ENCODE results near the gene SF3B2.
"Not testable (repeated sequence)": the region's sequence is repeated elsewhere in the genome, so short reads cannot be mapped to it uniquely, and the experiment has no call there.

Gene SF3B2

DNA sequence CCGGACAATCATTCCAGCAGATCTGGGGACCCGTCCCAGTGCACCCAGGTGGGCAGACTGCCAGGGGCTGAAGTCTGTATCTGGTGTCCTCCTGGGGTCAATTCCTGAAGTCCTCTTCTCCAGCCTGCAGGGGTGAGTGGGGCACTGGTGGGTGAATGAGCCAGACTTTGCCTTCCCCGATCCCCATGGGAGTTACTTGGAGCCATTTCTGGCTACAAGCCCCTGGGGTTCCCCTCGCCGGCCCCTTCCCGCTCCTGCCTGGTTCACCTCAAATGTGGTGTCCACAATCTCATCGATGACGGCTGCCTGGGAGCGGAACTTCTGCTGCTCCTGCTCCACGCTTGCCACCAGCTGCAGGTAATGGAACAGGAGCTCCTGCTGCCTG, 35.4 kb upstream of the SF3B2 start:
- no peak for DNase-seq

DNA sequence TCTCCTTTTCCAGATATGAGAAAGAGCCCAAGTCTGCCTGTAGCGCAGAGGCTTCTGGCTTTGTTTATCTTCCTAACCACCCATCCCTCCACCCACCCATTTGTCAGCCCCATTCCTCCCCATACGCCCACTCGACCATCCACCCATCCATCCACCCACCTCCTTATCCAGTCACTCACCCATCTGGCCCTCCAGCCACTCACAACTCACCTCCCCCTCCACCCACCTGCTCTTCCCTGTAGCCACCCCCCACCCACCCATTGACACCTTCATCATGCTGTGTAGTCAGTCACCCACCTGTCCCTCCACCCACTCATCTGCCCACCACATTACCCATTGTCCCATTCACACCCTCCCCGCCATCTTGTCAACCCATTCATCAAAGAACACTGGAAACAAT, 34.8 kb upstream of the SF3B2 start:
- DNase-seq = no peak

DNA sequence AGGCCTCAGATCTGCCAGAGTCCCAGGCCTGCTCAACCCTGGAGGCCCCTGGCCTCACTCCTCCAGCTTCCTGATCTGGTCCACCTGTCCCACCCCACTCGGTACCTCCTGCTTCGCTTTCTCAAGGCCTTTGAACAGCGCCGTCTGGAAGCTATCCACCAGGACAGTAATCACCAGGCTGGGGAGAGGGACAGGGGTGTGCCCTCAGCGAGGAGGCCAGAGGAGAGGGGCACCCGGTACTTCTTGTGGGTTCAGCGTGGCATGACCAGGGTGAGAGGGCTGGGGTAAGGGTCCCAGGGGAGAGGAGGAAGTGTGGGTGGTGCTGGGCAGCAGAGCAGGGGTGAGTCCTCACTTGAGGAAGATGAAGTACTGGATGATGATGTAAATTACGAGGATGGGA, 32.0 kb upstream of the SF3B2 start:
- no peak for DNase-seq

DNA sequence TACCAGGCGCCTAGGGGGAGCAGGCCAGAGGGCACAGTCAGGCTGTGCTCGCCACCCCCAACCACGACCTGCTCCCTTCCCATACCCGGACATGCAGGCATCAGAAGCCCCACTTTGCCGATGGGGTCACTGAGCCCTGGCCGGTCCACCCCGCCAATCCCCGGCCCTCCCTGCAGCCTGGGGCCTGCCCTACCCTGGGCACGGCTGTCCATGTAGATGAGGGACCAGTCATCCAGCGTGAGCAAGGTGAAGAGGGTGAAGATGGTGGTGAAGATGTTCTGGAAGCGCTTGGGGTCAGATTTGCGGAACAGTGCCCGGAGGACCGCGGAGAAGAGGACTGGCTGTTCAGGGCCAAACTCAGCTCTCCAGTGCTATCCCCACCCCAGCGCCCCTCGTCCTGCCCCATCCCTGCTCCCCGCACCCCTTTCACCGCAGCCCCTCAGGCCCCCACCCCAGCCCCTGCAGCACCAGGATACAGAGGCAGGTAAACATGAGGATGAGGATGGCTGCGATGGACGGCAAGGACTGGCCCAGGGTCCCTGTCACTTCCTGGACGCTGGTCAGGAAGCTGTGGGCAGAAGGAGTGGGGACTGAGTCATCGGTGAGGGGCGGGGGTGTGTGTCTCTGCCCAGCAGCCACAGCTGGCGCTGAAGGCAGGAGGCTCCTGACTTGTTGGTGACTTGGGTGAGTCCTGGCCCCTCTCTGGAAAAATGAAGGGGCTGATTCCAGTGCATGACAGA, 31.4 kb upstream of the SF3B2 start:
- DNase-seq = peak; percentile 20

DNA sequence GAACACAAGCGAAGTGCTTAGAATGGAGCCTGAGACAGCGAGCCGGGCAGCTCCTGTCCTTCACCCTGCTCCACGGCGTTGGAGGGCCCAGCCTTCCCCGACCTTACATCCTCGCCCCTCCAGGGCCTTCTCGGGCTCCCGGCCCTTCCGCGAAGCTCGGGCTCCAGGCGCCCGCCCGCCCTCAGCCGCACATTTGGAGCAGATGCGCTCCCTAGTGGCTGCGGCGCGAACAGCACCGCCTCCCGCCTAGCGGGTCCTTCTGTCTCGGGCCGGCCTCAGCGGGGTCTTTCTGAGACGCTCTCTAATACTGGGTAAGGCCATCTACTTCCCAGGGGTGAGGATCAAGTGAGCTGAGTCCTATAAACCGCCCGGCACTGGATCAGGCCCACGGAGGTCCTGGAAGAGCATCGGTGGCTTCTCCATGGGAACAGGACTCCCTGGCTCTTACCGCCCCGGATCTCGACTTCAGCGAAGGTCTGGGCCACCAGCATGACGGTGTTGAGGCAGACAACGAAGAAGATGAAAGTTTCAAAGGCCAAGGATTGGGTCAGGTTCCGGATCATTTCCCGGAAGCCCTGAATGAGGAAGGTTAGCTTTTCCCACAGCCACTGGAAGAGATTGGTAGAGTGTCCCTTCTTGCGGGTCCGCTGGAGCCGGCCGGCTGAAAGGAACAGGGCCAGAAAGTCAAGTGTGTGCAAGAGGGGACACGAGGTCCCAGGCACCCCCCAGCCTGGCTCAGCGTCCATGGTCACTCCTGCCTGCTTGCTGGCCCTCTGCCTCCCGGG, 29.6 kb upstream of the SF3B2 start:
- peak; percentile 75 for DNase-seq

DNA sequence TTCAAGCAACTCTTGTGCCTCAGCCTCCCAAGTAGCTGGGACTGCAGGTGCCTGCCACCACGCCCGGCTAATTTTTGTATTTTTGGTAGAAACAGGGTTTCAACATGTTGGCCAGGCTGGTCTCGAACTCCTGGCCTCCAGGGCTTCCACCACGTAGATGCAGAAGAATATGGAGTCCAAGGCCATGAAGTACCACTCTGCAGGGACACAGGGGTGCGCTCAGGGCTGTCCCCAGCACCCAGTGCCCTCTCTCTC, 29.1 kb upstream of the SF3B2 start:
- DNase-seq = not testable (repeated sequence)

DNA sequence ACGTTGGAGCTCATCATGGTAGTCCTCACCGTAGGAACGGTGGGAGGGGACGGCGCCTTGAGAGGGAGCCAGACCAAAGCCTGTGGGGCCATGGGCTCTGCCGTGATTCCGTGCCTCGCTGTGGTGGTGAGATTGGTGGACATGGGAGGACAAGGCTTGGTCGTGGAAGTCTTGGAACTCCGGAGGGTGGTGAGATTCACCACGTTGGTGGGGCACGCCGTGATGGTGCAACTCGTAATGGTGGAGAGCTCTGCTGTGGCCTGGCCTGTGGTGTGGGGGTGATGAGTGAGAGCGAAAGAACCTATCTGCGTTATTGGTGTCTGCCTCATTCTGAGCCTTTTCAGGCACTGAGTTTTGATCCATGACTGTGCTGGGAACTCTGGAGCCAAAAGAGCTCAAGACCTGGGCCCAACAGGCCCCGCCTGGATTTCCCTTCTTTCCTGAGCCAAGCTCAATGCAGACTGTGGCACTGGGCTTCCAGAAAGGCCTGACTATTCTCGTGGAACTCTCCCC, 26.1 kb upstream of the SF3B2 start, which contains the start of gene CATSPER1:
CATSPER1 (minus strand) TSS at position 463 of the 513 bp plus-strand sequence; CDS start at position 363, 100 bp downstream.
- no peak for DNase-seq

DNA sequence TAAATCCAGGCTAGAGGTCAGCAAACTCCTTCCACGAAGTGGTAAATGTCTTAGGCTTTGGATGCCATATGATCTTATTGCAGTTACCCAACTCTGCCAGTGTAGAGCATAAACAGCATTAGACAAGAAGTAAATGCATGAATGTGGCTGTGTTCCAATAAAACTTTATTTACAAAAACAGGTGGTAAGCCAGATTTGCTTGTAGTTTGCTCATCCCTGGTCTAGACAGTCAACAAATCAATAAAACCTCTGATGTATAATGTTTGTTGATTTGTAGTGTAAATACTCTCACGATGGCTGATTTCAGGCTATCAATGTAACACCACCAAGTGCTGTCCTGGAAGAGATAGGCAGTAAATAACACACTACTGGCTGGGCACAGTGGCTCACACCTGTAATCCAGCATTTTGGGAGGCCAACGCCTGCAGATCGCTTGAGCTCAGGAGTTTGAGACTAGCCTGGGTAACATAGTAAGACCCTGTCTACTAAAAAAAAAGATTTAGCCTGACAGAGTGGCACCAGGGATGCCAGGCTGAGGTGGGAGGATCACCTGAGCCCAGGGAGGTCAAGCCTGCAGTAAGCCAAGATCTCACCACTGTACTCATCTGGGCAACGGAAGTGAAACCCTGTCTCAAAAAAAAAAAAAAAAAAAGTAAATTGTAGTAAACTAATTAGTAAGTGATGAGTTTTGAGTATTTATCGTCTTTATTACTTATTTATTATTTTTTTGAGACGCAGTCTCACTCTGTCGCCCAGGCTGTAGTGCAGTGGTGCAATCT, 19.0 kb upstream of the SF3B2 start:
- DNase-seq = no peak

DNA sequence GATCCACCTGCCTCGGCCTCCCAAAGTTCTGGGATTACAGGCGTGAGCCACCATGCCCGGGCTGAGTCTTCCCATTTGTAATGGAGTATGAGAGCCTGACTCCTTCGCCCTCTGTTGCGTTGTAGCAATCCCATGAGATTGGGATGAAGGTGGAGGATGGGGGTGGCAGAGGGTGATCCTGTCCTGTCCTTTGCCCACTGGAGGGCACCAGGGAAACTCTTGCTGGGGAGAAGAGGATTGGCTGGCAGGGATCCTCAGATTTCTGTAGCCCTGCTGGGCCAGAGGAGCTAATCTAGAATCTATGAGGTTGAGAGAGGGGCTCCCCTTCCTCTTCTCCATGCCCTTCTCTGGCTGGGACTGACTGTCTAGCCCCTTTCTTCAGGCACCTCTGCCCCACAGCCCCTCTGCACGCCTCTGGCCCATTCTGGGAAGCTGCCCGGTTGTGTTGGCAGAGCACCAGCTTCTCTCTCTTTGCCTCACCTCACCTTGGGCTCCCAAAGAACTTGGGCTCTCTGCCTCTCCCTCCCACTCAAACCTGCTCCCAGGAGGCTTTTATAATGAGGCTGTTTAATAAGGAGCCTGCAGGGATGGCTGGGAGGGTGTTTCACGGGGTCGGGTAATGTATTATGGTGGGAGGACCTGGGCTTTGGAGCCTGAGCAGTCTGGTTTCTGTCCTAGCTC, 16.4 kb upstream of the SF3B2 start:
- DNase-seq = no peak

DNA sequence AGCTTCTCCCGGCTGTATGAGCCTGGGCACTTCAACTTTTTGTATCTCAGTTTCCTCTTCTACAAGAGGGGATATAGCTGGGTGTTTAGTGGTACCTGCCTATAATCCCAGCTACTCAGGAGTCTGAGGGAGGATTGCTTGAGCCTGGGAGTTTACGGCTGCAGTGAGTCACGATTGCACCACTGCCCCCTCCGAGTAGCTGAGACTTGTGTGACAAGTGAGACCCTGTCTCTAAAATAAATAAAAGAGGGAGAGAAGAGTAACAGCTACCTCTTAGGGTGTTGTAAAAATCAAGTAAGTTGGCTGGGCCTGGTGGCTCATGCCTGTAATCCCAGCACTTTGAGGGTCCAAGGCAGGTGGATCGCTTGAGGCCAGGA, 15.8 kb upstream of the SF3B2 start:
- DNase-seq = no peak

DNA sequence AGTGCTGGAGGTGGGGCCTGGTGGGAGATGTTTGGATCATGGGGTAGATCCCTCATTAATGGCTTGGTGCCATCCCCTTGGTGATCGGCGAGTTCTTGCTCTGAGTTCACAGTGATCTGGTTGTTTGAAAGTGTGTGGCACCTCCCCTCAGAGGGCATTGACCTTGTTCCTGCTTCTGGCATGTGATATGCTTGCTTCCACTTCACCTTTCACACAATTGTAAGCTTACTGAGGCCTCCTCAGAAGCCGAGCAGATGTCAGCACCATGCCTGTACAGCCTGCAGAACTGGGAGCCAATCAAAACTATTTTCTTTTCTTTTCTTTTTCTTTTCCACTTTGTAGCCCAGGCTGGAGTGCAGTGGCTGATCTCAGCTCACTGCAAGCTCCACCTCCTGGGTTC, 14.8 kb upstream of the SF3B2 start:
- no peak for DNase-seq

DNA sequence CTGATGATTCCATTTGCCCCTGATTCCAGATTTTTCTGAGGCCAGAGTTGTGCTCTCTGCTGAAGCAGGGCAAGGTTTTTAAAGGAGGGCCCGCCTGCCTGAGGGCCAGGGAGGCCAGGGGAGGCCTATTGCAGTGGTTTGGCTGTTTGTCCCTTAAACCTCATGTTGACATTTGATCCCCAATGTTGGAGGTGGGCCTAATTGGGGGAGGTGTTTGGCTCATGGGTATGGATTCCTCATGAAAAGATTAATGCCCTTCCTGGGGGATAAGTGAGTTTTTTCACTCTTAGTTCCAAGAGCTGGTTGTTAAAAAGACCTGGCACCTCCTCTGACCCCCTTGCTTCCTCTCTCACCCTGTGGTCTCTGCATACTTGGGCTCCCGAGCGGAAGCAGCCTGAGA, 12.4 kb upstream of the SF3B2 start:
- no peak for DNase-seq

DNA sequence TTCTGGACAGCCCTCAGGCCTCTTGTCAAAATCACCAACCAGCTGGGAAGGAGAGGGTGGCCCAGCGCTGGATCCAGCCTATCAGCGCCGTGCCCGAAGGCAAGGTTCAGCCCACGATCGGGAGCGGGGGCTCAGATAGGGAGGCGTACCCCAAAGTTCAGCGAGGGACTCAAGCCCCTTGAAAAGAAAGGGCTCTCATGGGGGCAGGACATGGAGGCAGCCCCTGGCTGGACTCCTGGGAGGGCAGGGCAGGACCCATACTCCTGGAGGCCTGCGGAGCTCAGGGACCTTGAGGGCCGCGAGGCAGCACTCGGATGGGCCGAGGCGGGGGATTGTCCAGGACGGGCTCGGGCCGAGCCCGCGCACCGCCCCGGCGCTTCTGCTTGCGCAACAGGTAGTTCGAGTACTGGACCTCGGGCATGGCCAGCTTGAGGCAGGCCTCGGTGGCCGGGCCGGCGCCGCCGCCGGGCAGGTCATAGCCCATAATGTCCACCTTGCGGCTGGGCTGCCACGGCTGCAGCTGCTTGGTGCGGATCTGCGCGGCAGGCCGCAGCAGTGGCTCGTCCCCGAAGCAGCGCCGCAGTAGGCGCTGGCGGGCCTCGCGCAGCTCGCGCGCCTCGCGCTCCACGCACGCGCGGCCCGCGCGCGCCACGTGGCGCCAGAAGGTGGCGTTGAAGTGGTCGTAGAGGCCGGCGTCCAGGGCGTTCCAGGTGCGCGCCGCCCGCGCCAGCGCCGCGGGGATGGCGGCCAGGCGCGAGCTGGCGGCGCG, 9.8 kb upstream of the SF3B2 start:
- no peak for DNase-seq

DNA sequence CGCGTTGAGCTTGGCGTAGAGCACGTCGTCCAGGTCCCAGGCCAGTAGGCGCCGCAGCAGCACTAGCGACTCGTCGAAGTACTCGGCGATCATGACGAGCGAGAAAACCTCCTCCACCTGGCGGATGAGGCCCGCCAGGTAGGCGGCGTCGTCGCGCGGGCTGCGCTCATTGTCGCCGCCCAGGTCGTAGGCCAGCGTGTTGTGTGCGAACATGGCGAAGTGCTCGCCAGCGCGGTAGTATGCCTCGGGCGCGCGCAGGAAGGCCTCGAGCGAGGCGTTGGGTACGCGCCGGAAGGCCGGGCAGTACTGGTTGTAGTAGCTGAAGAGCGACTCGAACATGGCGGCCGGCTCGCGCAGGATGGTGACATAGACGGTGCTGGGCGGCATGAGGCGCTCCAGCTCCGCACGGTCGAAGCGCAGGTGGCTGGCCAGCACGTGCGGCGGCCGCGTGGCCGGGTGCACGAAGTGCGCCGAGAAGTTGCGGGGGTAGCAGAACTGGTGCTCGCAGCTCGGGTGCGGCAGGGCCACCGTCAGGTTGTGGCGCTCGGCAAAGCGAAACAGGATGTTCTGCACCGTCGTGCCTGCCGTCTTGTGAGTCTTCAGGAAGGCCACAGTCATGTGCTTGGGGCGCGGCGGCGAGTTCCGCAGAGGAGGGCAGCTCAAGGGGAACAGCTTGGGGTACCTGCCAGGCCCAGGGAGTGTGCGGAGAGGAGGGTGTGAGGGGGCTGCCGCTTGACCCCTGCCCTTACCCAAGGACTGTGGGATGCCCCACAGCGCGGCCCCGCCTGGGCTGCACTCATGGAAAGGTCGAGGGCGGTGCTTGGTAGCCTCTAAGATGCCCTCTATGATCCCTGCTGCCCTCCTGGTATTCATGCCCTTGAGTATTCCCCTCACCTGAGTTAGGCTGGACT, 8.9 kb upstream of the SF3B2 start:
- DNase-seq = no peak

DNA sequence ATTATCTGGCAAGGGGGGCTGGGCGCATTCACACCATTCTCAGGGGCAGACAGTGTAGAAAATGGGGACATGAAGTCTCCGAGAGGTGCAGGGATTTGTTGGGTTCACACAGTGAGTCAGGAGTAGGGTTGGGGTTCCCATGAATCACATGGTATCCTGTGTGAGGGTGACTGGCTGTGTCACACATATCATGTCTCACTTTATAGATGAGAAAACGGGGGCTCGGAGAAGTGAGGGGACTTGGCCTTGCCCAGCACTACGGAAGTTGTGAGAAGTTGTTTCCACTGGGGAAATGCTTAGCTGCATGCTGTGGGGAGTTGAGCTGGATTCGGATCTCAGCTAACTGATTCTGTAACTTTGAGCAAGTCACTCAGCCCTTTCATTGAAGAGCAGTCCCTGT, 7.4 kb upstream of the SF3B2 start:
- no peak for DNase-seq

DNA sequence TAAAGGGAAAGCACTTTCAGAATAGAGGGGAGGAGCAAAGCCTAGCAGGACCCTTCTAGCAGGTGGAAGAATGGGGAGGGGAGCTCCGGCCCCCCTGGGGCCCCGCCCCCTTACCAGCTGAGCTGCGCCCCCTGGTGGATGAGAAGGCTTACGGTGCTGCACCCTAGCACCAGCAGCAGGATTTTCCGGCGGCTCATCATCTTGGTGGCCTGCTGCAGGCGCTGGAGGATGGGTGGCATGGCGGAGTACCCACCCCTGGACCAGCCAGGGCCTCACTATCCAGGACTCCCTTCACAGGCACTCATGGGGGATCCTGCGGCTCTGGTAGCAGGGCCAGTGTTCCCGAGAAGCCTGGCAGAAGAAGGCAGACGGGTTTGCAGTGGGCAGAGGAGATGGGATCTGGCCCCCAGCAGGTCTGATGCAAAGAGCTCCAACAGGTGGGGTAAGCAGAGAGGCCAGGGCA, 7.0 kb upstream of the SF3B2 start:
- peak; percentile 86 for DNase-seq

DNA sequence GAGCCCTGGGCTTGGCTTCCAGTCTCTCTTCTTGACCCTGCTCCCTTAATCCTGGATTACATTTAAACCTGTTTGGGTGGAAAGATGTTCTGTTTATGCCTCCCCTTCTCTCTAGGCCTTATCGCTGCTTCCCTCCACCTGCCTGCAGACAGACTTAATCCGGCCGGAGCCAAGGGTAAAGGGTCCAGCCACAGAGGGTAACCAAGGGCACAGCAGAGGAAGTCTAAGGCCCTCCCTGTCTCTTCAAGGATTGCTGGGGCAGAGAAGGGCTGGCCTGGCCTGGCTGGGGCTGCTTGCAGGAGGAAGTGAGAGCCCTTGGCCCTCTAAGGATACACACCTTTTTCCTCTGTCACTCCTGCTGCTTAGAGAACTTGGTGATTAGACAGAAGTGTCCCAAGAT, 5.3 kb upstream of the SF3B2 start:
- DNase-seq = no peak

DNA sequence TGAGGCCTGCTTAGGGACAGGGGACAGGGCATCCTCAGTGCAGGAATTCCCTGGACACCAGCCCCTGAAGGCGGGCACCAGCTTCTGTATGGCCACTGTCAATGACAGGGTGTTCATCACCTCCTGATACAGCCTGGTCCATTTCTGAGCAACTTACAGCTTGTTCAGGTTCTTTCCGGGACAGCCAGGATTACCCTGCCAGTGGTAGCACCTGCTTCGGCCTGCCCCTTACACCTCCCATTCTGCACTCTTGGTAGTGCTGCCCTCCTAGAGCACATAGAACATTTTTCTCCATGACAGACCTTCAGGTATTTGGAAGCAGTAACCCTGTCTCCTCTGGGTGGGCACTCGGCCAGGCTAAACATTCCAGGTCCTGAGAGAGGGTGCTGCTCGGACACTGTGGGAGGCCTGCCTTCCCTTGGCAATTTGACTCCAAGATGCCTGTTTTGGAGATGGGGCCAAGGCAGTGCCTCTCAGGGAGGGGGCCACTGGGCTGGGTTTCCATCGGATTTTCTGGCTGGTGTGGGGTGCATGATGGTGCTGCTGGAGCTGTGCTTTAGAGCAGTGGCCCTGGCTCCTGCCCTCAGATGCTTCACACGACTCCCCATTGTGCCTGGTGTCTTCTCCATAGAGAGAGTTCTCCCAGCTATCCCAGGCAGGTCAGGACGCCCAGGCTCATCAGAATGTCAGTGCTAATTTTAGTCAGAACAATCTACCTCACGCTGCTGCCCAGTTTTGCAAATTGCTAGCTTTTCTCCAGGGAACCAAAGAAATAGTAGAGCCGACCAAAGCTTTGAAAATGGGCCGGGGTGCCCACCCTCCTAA, 4.4 kb upstream of the SF3B2 start:
- DNase-seq = no peak

DNA sequence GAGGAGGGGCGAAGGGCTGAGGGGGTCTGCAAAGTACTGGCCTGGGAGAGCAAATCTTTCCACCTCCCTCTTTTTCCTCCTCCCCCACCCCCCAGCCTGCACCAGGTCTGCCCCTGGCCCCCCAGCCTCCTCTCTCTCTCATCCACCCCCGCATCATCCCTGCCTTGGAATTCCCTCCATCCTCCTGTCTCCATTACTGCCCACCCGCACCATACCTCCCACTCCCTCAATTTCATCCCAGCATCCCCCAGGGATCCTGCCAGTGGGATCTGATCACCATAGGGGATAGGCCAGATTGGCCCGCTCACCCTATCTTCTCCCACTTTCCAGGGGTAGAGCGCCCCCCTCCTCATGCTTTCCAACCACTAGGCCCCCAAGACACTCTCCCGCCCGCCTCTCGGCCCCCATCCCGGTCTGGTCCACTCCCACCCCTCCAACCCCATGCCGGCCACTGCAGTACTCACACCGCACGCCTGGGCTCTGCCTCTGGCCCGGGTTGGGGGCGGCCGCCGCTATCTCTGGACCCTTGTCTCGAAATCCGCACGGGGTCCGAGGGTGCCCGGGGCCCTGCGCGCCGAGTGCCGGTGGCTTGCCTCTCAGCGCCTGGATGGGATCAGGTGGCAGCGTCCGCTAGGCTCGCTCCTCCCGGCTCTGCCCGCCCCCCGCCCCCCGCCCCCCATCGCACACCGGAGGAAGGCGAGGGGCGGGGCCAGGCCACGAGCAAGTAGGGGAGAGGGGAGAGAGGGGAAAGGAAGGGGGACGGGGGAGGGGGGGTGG, 3.4 kb upstream of the SF3B2 start, which contains the start of gene GAL3ST3:
GAL3ST3 (minus strand) TSS at position 615 of the 777 bp plus-strand sequence. CDS start 3,746 bp downstream, outside the sequence.
- no peak for DNase-seq

All from CD4-positive, alpha-beta T cell treated with Interleukin-21 for 1 hour (primary cell).